HepG2 (cell line): ENCODE results near the gene METTL23. TPM values are rescaled to one million over a fixed set of nuclear protein-coding genes. Genes with fewer than 3 reads are reported as not detected.

Source experiments
- EHMT2 ChIP-seq: fragments of 200-600 bp; sonication (generic); IDR thresholded peaks from 2 replicates; pipeline ENCODE4 v1.7.0; 2017; ENCODE audit warnings: antibody characterized with exemption, low read depth, low read length, borderline replicate concordance
- EZH2 ChIP-seq: conservative IDR thresholded peaks from 2 replicates; pipeline ENCODE4 v1.6.1; 2012; ENCODE audit warnings: mild to moderate bottlenecking, low read depth, low read length, moderate library complexity
- HOXD1 ChIP-seq: sonication (generic); formaldehyde crosslinking; IDR thresholded peaks from 2 replicates; pipeline ENCODE4 v1.5.0; 2020; ENCODE audit warnings: missing genetic modification reagents
- PHF20 ChIP-seq: sonication (generic); formaldehyde crosslinking; IDR thresholded peaks from 2 replicates; pipeline ENCODE4 v1.5.0; 2020; ENCODE audit warnings: mild to moderate bottlenecking, missing genetic modification reagents
- RCOR2 ChIP-seq: IDR thresholded peaks from 2 replicates; pipeline ENCODE4 v1.6.1; 2016; ENCODE audit warnings: missing biosample characterization, missing genetic modification reagents
- ZFP36 ChIP-seq: fragments of 150-350 bp; IDR thresholded peaks from 2 replicates; pipeline ENCODE4 v1.6.1; 2018; ENCODE audit warnings: borderline replicate concordance, low read length, low read depth; ENCODE audit not compliant: partially characterized antibody
- ZIK1 ChIP-seq: sonication (generic); formaldehyde crosslinking; IDR thresholded peaks from 2 replicates; pipeline ENCODE4 v1.5.0; 2020; ENCODE audit warnings: mild to moderate bottlenecking, low read depth, missing genetic modification reagents, borderline replicate concordance
- ZNF234 ChIP-seq: sonication (generic); formaldehyde crosslinking; conservative IDR thresholded peaks from 2 replicates; pipeline ENCODE4 v1.5.1; 2020; ENCODE audit warnings: mild to moderate bottlenecking, missing genetic modification reagents
- ZNF446 ChIP-seq: sonication (generic); formaldehyde crosslinking; IDR thresholded peaks from 2 replicates; pipeline ENCODE4 v1.5.0; 2020; ENCODE audit warnings: mild to moderate bottlenecking, missing genetic modification reagents
- ZNF558 ChIP-seq: sonication (generic); formaldehyde crosslinking; IDR thresholded peaks from 2 replicates; pipeline ENCODE4 v1.9.0; 2022; ENCODE audit warnings: mild to moderate bottlenecking, missing genetic modification reagents, borderline replicate concordance
- ZNF839 ChIP-seq: sonication (generic); formaldehyde crosslinking; IDR thresholded peaks from 2 replicates; pipeline ENCODE4 v1.4.0; 2020; ENCODE audit warnings: missing genetic modification reagents, mild to moderate bottlenecking, borderline replicate concordance
- ZSCAN20 ChIP-seq: sonication (generic); formaldehyde crosslinking; IDR thresholded peaks from 2 replicates; pipeline ENCODE4 v1.4.0; 2020; ENCODE audit warnings: missing genetic modification reagents, mild to moderate bottlenecking, borderline replicate concordance
- ZSCAN30 ChIP-seq: sonication (generic); formaldehyde crosslinking; IDR thresholded peaks from 2 replicates; pipeline ENCODE4 v1.5.0; 2020; ENCODE audit warnings: mild to moderate bottlenecking, missing genetic modification reagents
- polyA plus RNA-seq, 8 experiments: library from polyadenylated mRNA; depleted of rRNA in 3 of 8; stranded (reverse) in 7 of 8; unstranded in 1 of 8; fragments of >200 nt; fragmentation: Illumina TruSeq in 4 of 8; extraction: Trizol in 4 of 8; gene quantifications; 2 replicates each; pipeline versions ENCODE4 v1.2.1 to v1.2.3, GENCODE V29; 2011 to 2016; ENCODE audit warnings: low read depth in 4 of 8, missing spikeins in 1 of 8, mixed read lengths in 1 of 8; ENCODE audit not compliant: insufficient read depth in 1 of 8
- total RNA-seq, 5 experiments: library from RNA; depleted of rRNA; stranded (reverse); fragments of >200 nt; fragmentation: Illumina TruSeq; extraction: Trizol; gene quantifications; 2 replicates each; pipeline ENCODE4 v1.2.3, GENCODE V29; 2016; ENCODE audit warnings: low read depth in 1 of 5
- TF ChIP-seq, protein P1 (sequence below): sonication (generic); formaldehyde crosslinking; IDR thresholded peaks from 2 replicates; pipeline ENCODE4 v1.4.0; 2020; ENCODE audit warnings: mild to moderate bottlenecking, missing genetic modification reagents
- TF ChIP-seq, protein P2 (sequence below): sonication (generic); formaldehyde crosslinking; IDR thresholded peaks from 2 replicates; pipeline ENCODE4 v1.5.1; 2020; ENCODE audit warnings: missing genetic modification reagents, mild to moderate bottlenecking, borderline replicate concordance
- TF ChIP-seq, protein P3 (sequence below): sonication (generic); formaldehyde crosslinking; IDR thresholded peaks from 2 replicates; pipeline ENCODE4 v1.5.0; 2020; ENCODE audit warnings: mild to moderate bottlenecking, low read depth, missing genetic modification reagents, borderline replicate concordance
- TF ChIP-seq, protein P4 (sequence below): sonication (generic); formaldehyde crosslinking; IDR thresholded peaks from 2 replicates; pipeline ENCODE4 v1.5.1; 2020; ENCODE audit warnings: missing genetic modification reagents, mild to moderate bottlenecking, borderline replicate concordance

METTL23 gene
- total and polyA plus RNA-seq, 2 of the 13 experiments (the other 11 are each of a cell fraction or from before 2014, with no cell fraction given), result 39.9 to 104 TPM

DNA sequence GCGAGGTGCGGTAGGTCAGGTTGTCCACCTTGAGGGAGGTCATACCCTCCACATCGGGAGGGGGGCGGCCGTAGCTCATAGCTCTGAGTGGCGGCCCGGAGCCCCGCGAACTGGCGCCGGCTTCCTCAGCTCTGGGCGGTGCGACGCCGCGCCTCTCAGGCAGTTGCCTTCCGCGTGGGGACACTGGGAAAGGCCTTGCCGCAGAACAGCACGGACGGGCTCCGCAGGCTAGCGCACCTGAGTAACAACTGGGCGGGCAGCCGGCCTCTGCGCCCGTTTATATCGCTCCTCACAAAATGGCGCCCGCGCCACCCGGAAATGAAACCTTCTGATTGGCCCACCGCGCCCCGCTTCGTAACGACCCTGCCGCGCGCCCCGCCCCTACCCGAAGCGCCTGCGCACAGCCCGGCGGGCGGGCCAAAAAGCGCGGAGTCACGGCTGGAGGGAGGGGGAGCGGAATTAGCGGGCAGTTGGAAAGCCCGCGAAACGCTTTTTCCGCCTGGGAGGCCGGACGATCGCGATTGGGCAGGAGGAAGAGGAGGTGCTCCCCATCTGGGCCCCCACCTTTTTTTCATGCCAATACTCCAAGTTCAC is 10.5 kb downstream of the METTL23 start, which contains the start of gene SRSF2 (continued):
- TF ChIP-seq, protein P1, sequence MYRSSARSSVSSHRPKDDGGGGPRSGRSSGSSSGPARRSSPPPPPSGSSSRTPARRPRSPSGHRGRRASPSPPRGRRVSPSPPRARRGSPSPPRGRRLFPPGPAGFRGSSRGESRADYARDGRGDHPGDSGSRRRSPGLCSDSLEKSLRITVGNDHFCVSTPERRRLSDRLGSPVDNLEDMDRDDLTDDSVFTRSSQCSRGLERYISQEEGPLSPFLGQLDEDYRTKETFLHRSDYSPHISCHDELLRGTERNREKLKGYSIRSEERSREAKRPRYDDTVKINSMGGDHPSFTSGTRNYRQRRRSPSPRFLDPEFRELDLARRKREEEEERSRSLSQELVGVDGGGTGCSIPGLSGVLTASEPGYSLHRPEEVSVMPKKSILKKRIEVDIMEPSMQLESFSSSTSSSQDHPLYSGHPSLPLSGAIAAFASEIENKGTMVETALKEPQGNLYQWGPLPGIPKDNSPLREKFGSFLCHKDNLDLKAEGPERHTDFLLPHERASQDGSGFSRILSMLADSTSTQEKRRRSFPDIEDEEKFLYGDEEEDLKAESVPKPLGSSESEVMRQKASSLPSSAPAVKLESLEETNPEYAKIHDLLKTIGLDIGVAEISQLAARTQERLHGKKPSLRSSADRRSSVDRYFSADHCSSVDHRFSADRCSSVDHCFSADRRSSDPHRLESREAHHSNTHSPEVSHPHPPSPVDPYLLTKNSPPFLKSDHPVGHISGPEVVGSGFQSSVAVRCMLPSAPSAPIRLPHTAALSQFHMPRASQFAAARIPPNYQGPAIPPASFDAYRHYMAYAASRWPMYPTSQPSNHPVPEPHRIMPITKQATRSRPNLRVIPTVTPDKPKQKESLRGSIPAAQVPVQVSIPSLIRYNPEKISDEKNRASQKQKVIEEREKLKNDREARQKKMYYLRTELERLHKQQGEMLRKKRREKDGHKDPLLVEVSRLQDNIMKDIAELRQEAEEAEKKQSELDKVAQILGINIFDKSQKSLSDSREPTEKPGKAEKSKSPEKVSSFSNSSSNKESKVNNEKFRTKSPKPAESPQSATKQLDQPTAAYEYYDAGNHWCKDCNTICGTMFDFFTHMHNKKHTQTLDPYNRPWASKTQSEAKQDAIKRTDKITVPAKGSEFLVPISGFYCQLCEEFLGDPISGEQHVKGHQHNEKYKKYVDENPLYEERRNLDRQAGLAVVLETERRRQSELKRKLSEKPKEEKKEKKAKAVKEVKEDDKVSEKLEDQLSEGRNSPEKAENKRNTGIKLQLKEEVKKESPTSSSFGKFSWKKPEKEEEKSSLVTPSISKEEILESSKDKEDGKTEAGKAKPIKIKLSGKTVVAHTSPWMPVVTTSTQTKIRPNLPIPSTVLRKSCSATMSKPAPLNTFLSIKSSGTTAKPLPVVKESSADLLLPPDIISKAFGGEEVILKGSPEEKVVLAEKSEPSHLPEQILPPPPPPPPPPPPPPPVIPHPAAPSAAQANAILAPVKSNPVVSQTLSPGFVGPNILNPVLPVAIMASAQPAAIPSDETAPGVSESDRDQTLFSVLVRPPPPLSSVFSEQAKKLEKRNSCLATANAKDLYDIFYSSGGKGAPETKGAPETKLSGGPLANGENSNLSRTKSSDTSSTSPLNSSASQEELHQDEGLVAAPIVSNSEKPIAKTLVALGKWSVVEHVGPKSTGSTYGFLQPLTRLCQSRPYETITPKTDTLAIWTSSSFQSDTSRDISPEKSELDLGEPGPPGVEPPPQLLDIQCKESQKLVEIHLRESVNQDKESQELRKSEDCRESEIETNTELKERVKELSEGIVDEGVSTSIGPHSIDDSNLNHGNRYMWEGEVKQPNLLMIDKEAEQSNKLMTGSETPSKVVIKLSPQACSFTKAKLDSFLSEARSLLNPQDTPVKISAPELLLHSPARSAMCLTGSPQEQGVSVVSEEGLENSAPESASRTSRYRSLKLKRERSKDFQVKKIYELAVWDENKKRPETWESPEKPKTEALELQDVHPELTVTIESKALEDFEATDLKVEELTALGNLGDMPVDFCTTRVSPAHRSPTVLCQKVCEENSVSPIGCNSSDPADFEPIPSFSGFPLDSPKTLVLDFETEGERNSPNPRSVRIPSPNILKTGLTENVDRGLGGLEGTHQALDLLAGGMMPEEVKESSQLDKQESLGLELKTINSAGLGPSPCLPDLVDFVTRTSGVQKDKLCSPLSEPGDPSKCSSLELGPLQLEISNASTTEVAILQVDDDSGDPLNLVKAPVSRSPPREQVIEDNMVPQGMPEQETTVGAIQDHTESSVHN (CRISPR knock-in tag), result peak; percentile 56; the same call in 1 of the 2 replicates
- TF ChIP-seq ZFP36, result no peak
- TF ChIP-seq, protein P2, sequence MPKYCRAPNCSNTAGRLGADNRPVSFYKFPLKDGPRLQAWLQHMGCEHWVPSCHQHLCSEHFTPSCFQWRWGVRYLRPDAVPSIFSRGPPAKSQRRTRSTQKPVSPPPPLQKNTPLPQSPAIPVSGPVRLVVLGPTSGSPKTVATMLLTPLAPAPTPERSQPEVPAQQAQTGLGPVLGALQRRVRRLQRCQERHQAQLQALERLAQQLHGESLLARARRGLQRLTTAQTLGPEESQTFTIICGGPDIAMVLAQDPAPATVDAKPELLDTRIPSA (CRISPR knock-in tag), result peak; percentile 91
- peak; percentile 88; the same call in 1 of the 2 replicates for TF ChIP-seq ZNF839 (CRISPR knock-in tag)
- no peak for TF ChIP-seq EHMT2
- no peak for TF ChIP-seq ZSCAN30 (CRISPR knock-in tag)
- TF ChIP-seq ZNF234 (CRISPR knock-in tag), result no peak
- TF ChIP-seq ZIK1 (CRISPR knock-in tag), result peak; percentile 99
- TF ChIP-seq, protein P3, sequence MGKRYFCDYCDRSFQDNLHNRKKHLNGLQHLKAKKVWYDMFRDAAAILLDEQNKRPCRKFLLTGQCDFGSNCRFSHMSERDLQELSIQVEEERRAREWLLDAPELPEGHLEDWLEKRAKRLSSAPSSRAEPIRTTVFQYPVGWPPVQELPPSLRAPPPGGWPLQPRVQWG (CRISPR knock-in tag), result no peak
- TF ChIP-seq PHF20 (CRISPR knock-in tag), result peak; percentile 83
- no peak for TF ChIP-seq EZH2
- peak; percentile 40 for TF ChIP-seq HOXD1 (CRISPR knock-in tag)
- TF ChIP-seq ZNF558, result peak; percentile 98
- TF ChIP-seq ZSCAN20, result no peak; the same call in 1 of the 2 replicates
- no peak for TF ChIP-seq RCOR2 (CRISPR knock-in tag)
- TF ChIP-seq, protein P4, sequence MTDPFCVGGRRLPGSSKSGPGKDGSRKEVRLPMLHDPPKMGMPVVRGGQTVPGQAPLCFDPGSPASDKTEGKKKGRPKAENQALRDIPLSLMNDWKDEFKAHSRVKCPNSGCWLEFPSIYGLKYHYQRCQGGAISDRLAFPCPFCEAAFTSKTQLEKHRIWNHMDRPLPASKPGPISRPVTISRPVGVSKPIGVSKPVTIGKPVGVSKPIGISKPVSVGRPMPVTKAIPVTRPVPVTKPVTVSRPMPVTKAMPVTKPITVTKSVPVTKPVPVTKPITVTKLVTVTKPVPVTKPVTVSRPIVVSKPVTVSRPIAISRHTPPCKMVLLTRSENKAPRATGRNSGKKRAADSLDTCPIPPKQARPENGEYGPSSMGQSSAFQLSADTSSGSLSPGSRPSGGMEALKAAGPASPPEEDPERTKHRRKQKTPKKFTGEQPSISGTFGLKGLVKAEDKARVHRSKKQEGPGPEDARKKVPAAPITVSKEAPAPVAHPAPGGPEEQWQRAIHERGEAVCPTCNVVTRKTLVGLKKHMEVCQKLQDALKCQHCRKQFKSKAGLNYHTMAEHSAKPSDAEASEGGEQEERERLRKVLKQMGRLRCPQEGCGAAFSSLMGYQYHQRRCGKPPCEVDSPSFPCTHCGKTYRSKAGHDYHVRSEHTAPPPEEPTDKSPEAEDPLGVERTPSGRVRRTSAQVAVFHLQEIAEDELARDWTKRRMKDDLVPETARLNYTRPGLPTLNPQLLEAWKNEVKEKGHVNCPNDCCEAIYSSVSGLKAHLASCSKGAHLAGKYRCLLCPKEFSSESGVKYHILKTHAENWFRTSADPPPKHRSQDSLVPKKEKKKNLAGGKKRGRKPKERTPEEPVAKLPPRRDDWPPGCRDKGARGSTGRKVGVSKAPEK (CRISPR knock-in tag), result peak; percentile 19; the same call in 1 of the 2 replicates
- no peak for TF ChIP-seq ZNF446 (CRISPR knock-in tag)
